OCI-LY1 (cell line): ENCODE measurements around the gene TRIM6.
A peak's percentile ranks its signal among the peaks of the same experiment; 100 is the strongest.
"Not testable (repeated sequence)": the region's sequence is repeated elsewhere in the genome, so short reads cannot be mapped to it uniquely, and the experiment has no call there.

Source experiments
- H2AFZ ChIP-seq: fragments of 200-600 bp; sonication (generic), shearing (Covaris generic); 2 replicates; pipeline ENCODE4 v1.6.0; 2014; ENCODE audit warnings: antibody characterized with exemption, mild to moderate bottlenecking, low read length
- H3F3A ChIP-seq: fragments of 200-600 bp; sonication (generic), shearing (Covaris generic); 2 replicates; pipeline ENCODE4 v1.6.0; 2014; ENCODE audit warnings: mild to moderate bottlenecking, antibody characterized with exemption, low read length, moderate library complexity; ENCODE audit not compliant: insufficient read depth
- H3K27ac ChIP-seq: fragments of 200-600 bp; sonication (generic); 2 replicates; pipeline ENCODE4 v1.5.1; 2014; ENCODE audit warnings: low read length, mixed run types, mild to moderate bottlenecking, low read depth; ENCODE audit not compliant: poor library complexity, severe bottlenecking
- H3K27me3 ChIP-seq: fragments of 200-600 bp; sonication (generic); 2 replicates; pipeline ENCODE4 v1.6.0; 2014; ENCODE audit warnings: antibody characterized with exemption, mild to moderate bottlenecking, low read length, moderate library complexity; ENCODE audit not compliant: insufficient read depth
- H3K36me3 ChIP-seq: fragments of 200-600 bp; sonication (generic); 2 replicates; pipeline ENCODE4 v1.6.1; 2014; ENCODE audit warnings: mild to moderate bottlenecking, antibody characterized with exemption, low read length, moderate library complexity, mixed read lengths; ENCODE audit not compliant: insufficient read depth
- H3K4me1 ChIP-seq: fragments of 200-600 bp; sonication (generic); 2 replicates; pipeline ENCODE4 v1.5.1; 2014; ENCODE audit warnings: mild to moderate bottlenecking, low read length, moderate library complexity; ENCODE audit not compliant: insufficient read depth, severe bottlenecking
- H3K4me2 ChIP-seq: fragments of 200-600 bp; sonication (generic), shearing (Covaris generic); 2 replicates; pipeline ENCODE4 v1.6.1; 2014; ENCODE audit warnings: low read length
- H3K4me3 ChIP-seq: fragments of 200-600 bp; sonication (generic); 2 replicates; pipeline ENCODE4 v1.5.1; 2014; ENCODE audit warnings: low read length, low read depth, mild to moderate bottlenecking, mixed read lengths; ENCODE audit not compliant: poor library complexity, severe bottlenecking
- H3K79me2 ChIP-seq: fragments of 200-600 bp; shearing (Covaris generic); 2 replicates; pipeline ENCODE4 v1.6.1; 2016; ENCODE audit warnings: mixed run types, low read length, mixed read lengths; ENCODE audit not compliant: insufficient read depth
- H3K9ac ChIP-seq: fragments of 200-600 bp; sonication (generic), shearing (Covaris generic); 2 replicates; pipeline ENCODE4 v1.6.1; 2014; ENCODE audit warnings: mild to moderate bottlenecking, low read length, mixed read lengths
- H3K9me2 ChIP-seq: fragments of 200-600 bp; sonication (generic), shearing (Covaris generic); 2 replicates; pipeline ENCODE4 v1.6.1; 2014; ENCODE audit warnings: low read depth, mild to moderate bottlenecking, low read length, mixed read lengths
- H3K9me3 ChIP-seq: fragments of 200-600 bp; shearing (Covaris generic); 2 replicates; pipeline ENCODE4 v1.6.1; 2014; ENCODE audit warnings: low read length, mixed read lengths
- H4K20me1 ChIP-seq: fragments of 200-600 bp; sonication (generic), shearing (Covaris generic); 2 replicates; pipeline ENCODE4 v1.6.0; 2016; ENCODE audit warnings: mild to moderate bottlenecking, low read length; ENCODE audit not compliant: insufficient read depth
- CTCF ChIP-seq: fragments of 200-600 bp; sonication (generic), shearing (Covaris generic); IDR thresholded peaks from 2 replicates; pipeline ENCODE4 v1.5.1; 2017; ENCODE audit warnings: mild to moderate bottlenecking, antibody characterized with exemption, low read length, moderate library complexity, mixed read lengths
- EZH2 ChIP-seq: fragments of 200-600 bp; sonication (generic), shearing (Covaris generic); IDR thresholded peaks from 2 replicates; pipeline ENCODE4 v1.8.0; 2017; ENCODE audit warnings: borderline replicate concordance, mixed run types, mild to moderate bottlenecking, antibody characterized with exemption, low read length, moderate library complexity, mixed read lengths

TRIM6 gene

DNA sequence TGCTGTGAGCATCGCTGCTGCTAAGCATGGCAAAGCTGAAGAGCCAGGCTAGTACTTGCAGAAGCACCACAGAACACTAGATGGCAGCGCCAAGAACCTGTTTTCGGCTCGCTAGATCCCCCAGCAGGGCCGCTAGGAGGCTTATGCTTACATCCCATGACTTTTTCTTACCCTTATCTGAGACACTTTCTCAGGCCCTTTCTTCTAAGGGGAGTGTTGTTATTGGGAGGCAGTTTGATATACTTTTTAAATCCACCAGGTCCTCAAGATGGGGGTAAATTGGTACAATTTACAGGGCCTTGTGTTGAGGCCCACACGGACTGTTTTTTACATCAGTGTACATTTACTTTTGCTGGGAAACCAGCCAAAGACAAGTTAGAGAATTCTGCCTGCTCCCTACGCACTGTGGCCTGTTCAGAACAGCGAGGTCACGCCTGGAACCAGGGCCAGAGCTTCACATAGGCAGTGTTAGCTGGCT is 4.0 kb downstream of the TRIM6 start:
- Histone ChIP-seq H3K79me2 (no peaks in the 10 kb centered on the region), H3F3A (no peaks in the 10 kb centered on the region), H3K9me3 (no peaks in the 10 kb centered on the region), H3K27ac (no peak overlapping the region), H3K4me3 (no peak overlapping the region), H2AFZ (no peak overlapping the region), H3K9me2 (no peaks in the 10 kb centered on the region), H3K27me3 (no peaks in the 10 kb centered on the region), H3K4me1 (no peaks in the 10 kb centered on the region), H3K4me2 (no peak overlapping the region), H3K36me3 (no peaks in the 10 kb centered on the region), H3K9ac (no peak overlapping the region), H4K20me1 (no peaks in the 10 kb centered on the region)
- no peak for TF ChIP-seq EZH2
- TF ChIP-seq CTCF = peak; percentile 92

DNA sequence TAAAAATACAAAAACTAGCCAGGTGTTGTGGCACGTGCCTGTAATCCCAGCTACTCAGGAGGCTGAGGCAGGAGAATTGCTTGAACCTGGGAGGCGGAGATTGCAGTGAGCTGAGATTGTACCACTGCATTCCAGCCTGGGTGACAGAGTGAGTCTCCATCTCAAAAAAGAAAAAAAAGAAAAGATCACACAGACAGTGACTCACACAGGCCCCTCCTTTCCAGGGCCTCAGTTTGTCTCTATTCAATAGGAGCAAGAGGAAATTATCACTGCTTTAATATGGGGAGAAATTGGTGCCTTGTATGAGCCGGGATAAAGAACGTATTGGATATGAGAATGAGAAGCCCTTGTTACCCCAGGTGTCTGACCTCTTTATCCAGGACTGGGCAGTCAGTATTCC is 6.4 kb downstream of the TRIM6 start:
- H3K4me2 ChIP-seq, H3K9me2 ChIP-seq, H3K27ac ChIP-seq, H3K4me1 ChIP-seq, H4K20me1 ChIP-seq, H3K27me3 ChIP-seq, H3K79me2 ChIP-seq, H3K9me3 ChIP-seq, H2AFZ ChIP-seq, H3K9ac ChIP-seq, H3K36me3 ChIP-seq, H3F3A ChIP-seq, H3K4me3 ChIP-seq: not testable (repeated sequence)

- no peaks in the 10 kb centered on the region for H3K36me3 ChIP-seq
- H4K20me1 ChIP-seq = no peaks in the 10 kb centered on the region
- no peaks in the 10 kb centered on the region for H3F3A ChIP-seq
- H3K9me2 ChIP-seq = no peaks in the 10 kb centered on the region
- H3K9ac ChIP-seq = no peak overlapping the region
- H2AFZ ChIP-seq = no peak overlapping the region
- H3K79me2 ChIP-seq = no peaks in the 10 kb centered on the region
- no peaks in the 10 kb centered on the region for H3K4me1 ChIP-seq
- no peak overlapping the region for H3K4me2 ChIP-seq
- H3K27ac ChIP-seq = no peak overlapping the region
- H3K4me3 ChIP-seq = no peak overlapping the region
- H3K27me3 ChIP-seq = no peaks in the 10 kb centered on the region
- no peaks in the 10 kb centered on the region for H3K9me3 ChIP-seq
- TF ChIP-seq CTCF = no peak
- no peak for TF ChIP-seq EZH2
These were observed 6.9 kb downstream of the TRIM6 start for GRCh38 chr11:5603326-5603725.

DNA sequence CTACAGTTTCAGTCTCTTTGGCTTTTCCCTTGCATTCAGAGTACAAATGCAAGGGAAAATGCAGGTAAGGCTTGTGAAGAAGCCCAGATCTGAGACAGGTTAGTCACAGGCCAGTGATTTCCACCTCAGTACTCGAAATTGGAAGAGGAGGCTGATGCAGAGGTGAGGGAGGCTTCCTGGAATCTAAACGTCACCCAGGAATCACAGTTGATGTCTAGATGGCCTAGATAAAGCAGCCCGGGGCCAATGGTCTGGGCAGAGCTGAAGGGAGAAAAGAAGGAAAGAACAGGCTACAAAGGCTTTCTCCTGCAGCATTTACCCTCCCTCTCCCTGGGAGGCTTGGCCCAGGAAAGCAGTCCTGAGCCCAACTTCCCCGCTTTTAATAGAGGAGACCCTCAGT is 8.5 kb downstream of the TRIM6 start:
- Histone ChIP-seq H3K9me3 (no peaks in the 10 kb centered on the region), H3F3A (no peaks in the 10 kb centered on the region), H3K9me2 (no peaks in the 10 kb centered on the region), H3K36me3 (no peaks in the 10 kb centered on the region), H3K4me2 (no peak overlapping the region), H3K27me3 (no peaks in the 10 kb centered on the region), H3K27ac (no peak overlapping the region), H3K9ac (no peak overlapping the region), H3K4me1 (no peaks in the 10 kb centered on the region), H4K20me1 (no peaks in the 10 kb centered on the region), H2AFZ (no peak overlapping the region), H3K79me2 (no peaks in the 10 kb centered on the region), H3K4me3 (no peak overlapping the region)
- no peak for TF ChIP-seq EZH2
- TF ChIP-seq CTCF = no peak
